BJ (cell line): ENCODE measurements around the gene ZNF836. TPM values are rescaled to one million over a fixed set of nuclear protein-coding genes. Genes with fewer than 3 reads are reported as not detected.

Experiments
- CTCF ChIA-PET: fragments of 350-600 bp; formaldehyde crosslinking; extraction: SDS; loops from one replicate; lab custom pipeline; 2021; ENCODE audit warnings: antibody characterized with exemption, inconsistent platforms; lab: Yijun Ruan, JAX
- POLR2A ChIA-PET: fragments of 300-600 bp; sonication (Branson Sonifier 250); formaldehyde crosslinking; extraction: SDS; loops from one replicate; lab custom pipeline; 2021; ENCODE audit warnings: antibody characterized with exemption; lab: Charles Lee
- DNase-seq: peaks from one replicate; pipeline ENCODE4 v3.0.0-alpha.2; 2011; ENCODE audit warnings: low read depth
- H3K27me3 ChIP-seq: 2 replicates; pipeline ENCODE4 v1.6.0; 2011; ENCODE audit warnings: low read length; ENCODE audit not compliant: control insufficient read depth, insufficient read depth
- H3K36me3 ChIP-seq: 2 replicates; pipeline ENCODE4 v1.5.1; 2011; ENCODE audit warnings: low read length; ENCODE audit not compliant: control insufficient read depth, insufficient read depth
- H3K4me3 ChIP-seq: 2 replicates; pipeline ENCODE4 v1.5.1; 2011; ENCODE audit warnings: low read depth, mild to moderate bottlenecking, control low read depth, low read length
- CTCF ChIP-seq: IDR thresholded peaks from 2 replicates; pipeline ENCODE4 v1.5.1; 2011; ENCODE audit warnings: low read depth, mild to moderate bottlenecking, control low read depth, inconsistent platforms, low read length, moderate library complexity; ENCODE audit not compliant: insufficient read depth
- polyA plus RNA-seq: library from polyadenylated mRNA; depleted of rRNA; stranded (reverse); fragments of >200 nt; gene quantifications from 2 replicates; pipeline ENCODE4 v1.2.3, GENCODE V29; 2011

The ZNF836 gene
- polyA plus RNA-seq, 1 experiment = 1.5 TPM

GRCh38 chr19:52139252-52140031 is 32.0 kb downstream of the ZNF836 start, which contains the start of gene ZNF616:
Gene ZNF616, minus strand, starts transcription at chr19:52139938. Its CDS starts 9,426 bp downstream, at chr19:52130512.
- POLR2A ChIA-PET = no interaction called here
- H3K36me3 ChIP-seq = no peaks in the 10 kb centered on the region
- peak; percentile 80 for TF ChIP-seq CTCF
- H3K4me3 ChIP-seq = peak within 1 kb of the TSS; percentile 79
- CTCF ChIA-PET = interaction anchor here (0.6 to 3.0 kb wide), 14 partner anchors 9 to 98 kb away, joined by 3 to 21 read pairs (median 4); partner anchors contain the start of gene ZNF836
- no peaks in the 10 kb centered on the region for H3K27me3 ChIP-seq
- peak; percentile 51 for DNase-seq

GRCh38 chr19:52138983-52139251 is 32.5 kb downstream of the ZNF836 start:
- Histone ChIP-seq H3K4me3 (peak overlapping the region; percentile 79), H3K27me3 (no peaks in the 10 kb centered on the region), H3K36me3 (no peaks in the 10 kb centered on the region)
- DNase-seq = no peak
- ChIA-PET CTCF (interaction anchor here (0.7 to 3.0 kb wide), 12 partner anchors 9 to 98 kb away, joined by 3 to 21 read pairs (median 4); no protein-coding TSS in a partner anchor), POLR2A (no interaction called here)
- TF ChIP-seq CTCF = no peak

- ChIA-PET CTCF (interaction anchor here (0.7 to 3.0 kb wide), 10 partner anchors 8 to 99 kb away, joined by 3 to 21 read pairs (median 5); no protein-coding TSS in a partner anchor), POLR2A (no interaction called here)
- Histone ChIP-seq H3K27me3 (no peaks in the 10 kb centered on the region), H3K36me3 (no peaks in the 10 kb centered on the region), H3K4me3 (peak overlapping the region; percentile 79)
- no peak for DNase-seq
- no peak for TF ChIP-seq CTCF
Measured at GRCh38 chr19:52138278-52138982, 33.0 kb downstream of the ZNF836 start.

GRCh38 chr19:52120286-52120685 is 51.1 kb downstream of the ZNF836 start:
- no peak for TF ChIP-seq CTCF
- peaks cover 15% of the 10 kb centered on the region for H3K36me3 ChIP-seq
- no peak overlapping the region for H3K4me3 ChIP-seq
- no peaks in the 10 kb centered on the region for H3K27me3 ChIP-seq
- POLR2A ChIA-PET = no interaction called here
- CTCF ChIA-PET = no interaction called here
- no peak for DNase-seq

GRCh38 chr19:52115526-52116053 is 55.8 kb downstream of the ZNF836 start:
- CTCF ChIA-PET = interaction anchor here (0.9 kb wide), 1 partner anchor 10 kb away, joined by 3 read pairs; no protein-coding TSS in a partner anchor
- DNase-seq = no peak
- no peak for TF ChIP-seq CTCF
- no peaks in the 10 kb centered on the region for H3K27me3 ChIP-seq
- peaks cover 11% of the 10 kb centered on the region for H3K36me3 ChIP-seq
- no peak overlapping the region for H3K4me3 ChIP-seq
- POLR2A ChIA-PET = no interaction called here
